ENCODE measurements around the gene HERPUD1. TPM values are rescaled to one million over a fixed set of nuclear protein-coding genes. Genes with fewer than 3 reads are reported as not detected.

The HERPUD1 gene
- total and polyA plus RNA-seq, 2 of the 8 experiments (the other 6 are each of a cell fraction or from before 2014, with no cell fraction given) = 23.3 to 34.7 TPM

- TF ChIP-seq YY1 (IDR thresholded peaks at IDR 0.05; ENCODE audit: low read depth, low read length) (peak; percentile 60; the same call in 1 of the 2 replicates), TEAD4 (IDR thresholded peaks at IDR 0.05; ENCODE audit: low read depth, low read length) (peak; percentile 57; the same call in 1 of the 2 replicates), RXRA (IDR thresholded peaks at IDR 0.05; ENCODE audit: insufficient read depth, low read depth, low read length) (peak; percentile 76; the same call in 1 of the 2 replicates)
These were observed 32.6 kb downstream of the HERPUD1 start (continued) for GRCh38 chr16:56964243-56965148.
